Measurements from ENCODE around the gene FAM50A.
"Not testable (repeated sequence)": the region's sequence is repeated elsewhere in the genome, so short reads cannot be mapped to it uniquely, and the experiment has no call there.

The FAM50A gene

GRCh38 chrX:154486396-154487207 is 42.7 kb downstream of the FAM50A start, which contains the start of gene UBL4A:
Gene UBL4A, minus strand, starts transcription at chrX:154486615. Its CDS starts 31 bp downstream, at chrX:154486584.
- DNase-seq: no peak

GRCh38 chrX:154487518-154488290 is 43.8 kb downstream of the FAM50A start:
- no peak for DNase-seq

- no peak for DNase-seq
These were observed 44.6 kb downstream of the FAM50A start for GRCh38 chrX:154488336-154489075.

GRCh38 chrX:154489182-154489581 is 45.2 kb downstream of the FAM50A start:
- DNase-seq: no peak

- no peak for DNase-seq
These were observed 46.1 kb downstream of the FAM50A start for GRCh38 chrX:154490021-154490413.

GRCh38 chrX:154490414-154491083 is 46.6 kb downstream of the FAM50A start, which contains the start of gene SLC10A3:
Gene SLC10A3, minus strand, starts transcription at chrX:154490629. Its CDS starts 1,689 bp downstream, at chrX:154488940.
- DNase-seq: peak; percentile 78

GRCh38 chrX:154494715-154495114 is 50.8 kb downstream of the FAM50A start:
- no peak for DNase-seq

- DNase-seq: no peak
These were observed 51.6 kb downstream of the FAM50A start for GRCh38 chrX:154495472-154495922.

- DNase-seq: not testable (repeated sequence)
These were observed 52.7 kb downstream of the FAM50A start for GRCh38 chrX:154496591-154497137.

Measured in GF-D8 (cell line).